SK-N-SH (cell line): ENCODE data around the gene CSNK1D.

Experiments
- FOXJ3 ChIP-seq: sonication (generic); formaldehyde crosslinking; IDR thresholded peaks from 2 replicates; pipeline ENCODE4 v1.5.1; 2020; ENCODE audit warnings: mild to moderate bottlenecking, missing genetic modification reagents
- JUND ChIP-seq: IDR thresholded peaks from 2 replicates; pipeline ENCODE4 v1.4.0; 2012
- SIN3A ChIP-seq: IDR thresholded peaks from 2 replicates; pipeline ENCODE4 v1.6.1; 2012; ENCODE audit warnings: low read depth, mild to moderate bottlenecking, low read length, moderate library complexity, borderline replicate concordance
- TF ChIP-seq, protein P1 (sequence below): fragments of 200-600 bp; sonication (generic); IDR thresholded peaks from 2 replicates; pipeline ENCODE4 v1.6.1; 2017; ENCODE audit warnings: antibody characterized with exemption, mild to moderate bottlenecking, moderate library complexity

DNA sequence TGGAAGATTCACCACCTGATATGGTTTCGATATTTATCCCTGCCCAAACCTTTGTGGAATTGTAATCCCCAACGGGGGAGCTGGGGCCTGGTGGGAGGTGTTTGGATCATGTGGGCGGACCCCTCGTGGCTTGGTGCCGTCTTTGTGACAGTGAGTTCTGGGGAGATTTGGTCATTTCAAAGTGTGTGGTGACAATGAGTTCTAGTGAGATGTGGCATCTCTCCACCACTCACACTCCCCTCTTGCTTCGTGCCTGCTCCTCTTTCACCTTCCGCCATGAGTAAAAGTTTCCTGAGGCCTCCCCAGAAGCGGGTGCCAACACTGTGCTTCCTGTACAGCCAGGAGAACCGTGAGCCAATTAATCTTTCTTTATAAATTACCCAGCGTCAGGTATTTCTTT lies 70.5 kb downstream of the CSNK1D start:
- TF ChIP-seq SIN3A (no peak), FOXJ3 (no peak), JUND (no peak)
- TF ChIP-seq, protein P1, sequence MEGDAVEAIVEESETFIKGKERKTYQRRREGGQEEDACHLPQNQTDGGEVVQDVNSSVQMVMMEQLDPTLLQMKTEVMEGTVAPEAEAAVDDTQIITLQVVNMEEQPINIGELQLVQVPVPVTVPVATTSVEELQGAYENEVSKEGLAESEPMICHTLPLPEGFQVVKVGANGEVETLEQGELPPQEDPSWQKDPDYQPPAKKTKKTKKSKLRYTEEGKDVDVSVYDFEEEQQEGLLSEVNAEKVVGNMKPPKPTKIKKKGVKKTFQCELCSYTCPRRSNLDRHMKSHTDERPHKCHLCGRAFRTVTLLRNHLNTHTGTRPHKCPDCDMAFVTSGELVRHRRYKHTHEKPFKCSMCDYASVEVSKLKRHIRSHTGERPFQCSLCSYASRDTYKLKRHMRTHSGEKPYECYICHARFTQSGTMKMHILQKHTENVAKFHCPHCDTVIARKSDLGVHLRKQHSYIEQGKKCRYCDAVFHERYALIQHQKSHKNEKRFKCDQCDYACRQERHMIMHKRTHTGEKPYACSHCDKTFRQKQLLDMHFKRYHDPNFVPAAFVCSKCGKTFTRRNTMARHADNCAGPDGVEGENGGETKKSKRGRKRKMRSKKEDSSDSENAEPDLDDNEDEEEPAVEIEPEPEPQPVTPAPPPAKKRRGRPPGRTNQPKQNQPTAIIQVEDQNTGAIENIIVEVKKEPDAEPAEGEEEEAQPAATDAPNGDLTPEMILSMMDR: no peak
